GM12874 (cell line): ENCODE measurements around the gene TTC28.

Experiments
- CTCF ChIP-seq: IDR thresholded peaks from 2 replicates; pipeline ENCODE4 v1.5.1; 2011; ENCODE audit warnings: low read depth, mild to moderate bottlenecking, control low read depth, low read length, moderate library complexity; ENCODE audit not compliant: insufficient read depth

Gene TTC28

GRCh38 chr22:28542980-28543621 lies 136.5 kb downstream of the TTC28 start:
- no peak for TF ChIP-seq CTCF

GRCh38 chr22:28541137-28541536 lies 138.5 kb downstream of the TTC28 start:
- TF ChIP-seq CTCF = no peak

- TF ChIP-seq CTCF = no peak
Measured at GRCh38 chr22:28538922-28539321, 140.7 kb downstream of the TTC28 start.

GRCh38 chr22:28521451-28521850 lies 158.2 kb downstream of the TTC28 start:
- TF ChIP-seq CTCF = no peak

GRCh38 chr22:28514321-28514821 lies 165.3 kb downstream of the TTC28 start:
- no peak for TF ChIP-seq CTCF

GRCh38 chr22:28507896-28508295 lies 171.7 kb downstream of the TTC28 start:
- no peak for TF ChIP-seq CTCF

GRCh38 chr22:28506150-28506535 lies 173.5 kb downstream of the TTC28 start:
- TF ChIP-seq CTCF = no peak
